AG09309 (cell line): Measurements from ENCODE around the gene PLEKHA7.

ENCODE experiments used
- DNase-seq: peaks from one replicate; pipeline ENCODE4 v3.0.0-alpha.2; 2010; ENCODE audit warnings: low read depth
- H3K4me3 ChIP-seq: 2 replicates; pipeline ENCODE4 v1.5.1; 2011; ENCODE audit warnings: mild to moderate bottlenecking, low read depth, low read length, moderate library complexity; ENCODE audit not compliant: control insufficient read depth
- TF ChIP-seq, protein P1 (sequence below): IDR thresholded peaks from 2 replicates; pipeline ENCODE4 v1.5.1; 2011; ENCODE audit warnings: mild to moderate bottlenecking, low read depth, low read length, inconsistent platforms; ENCODE audit not compliant: insufficient read depth, control insufficient read depth; ENCODE audit errors: missing control alignments

The PLEKHA7 gene

DNA sequence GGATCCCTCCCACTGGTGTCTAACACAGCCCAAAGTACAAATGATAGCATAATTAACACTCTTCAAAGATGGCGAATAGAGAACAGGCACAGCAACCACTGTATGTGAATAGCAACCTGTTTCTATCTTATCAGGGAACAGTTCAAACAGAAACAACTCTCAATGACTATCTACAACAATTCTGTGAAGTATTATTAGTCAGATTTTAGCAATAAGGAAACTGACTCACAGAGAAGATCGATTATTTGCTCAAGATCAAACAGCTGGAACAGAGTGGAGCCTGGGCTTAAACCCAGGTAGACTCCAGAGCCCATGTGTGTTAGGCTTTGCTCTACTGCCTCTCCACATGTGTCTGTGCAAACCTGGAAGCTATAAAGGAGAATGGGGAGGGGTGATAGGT is 187.1 kb downstream of the PLEKHA7 start:
- H3K4me3 ChIP-seq: no peak overlapping the region

DNA sequence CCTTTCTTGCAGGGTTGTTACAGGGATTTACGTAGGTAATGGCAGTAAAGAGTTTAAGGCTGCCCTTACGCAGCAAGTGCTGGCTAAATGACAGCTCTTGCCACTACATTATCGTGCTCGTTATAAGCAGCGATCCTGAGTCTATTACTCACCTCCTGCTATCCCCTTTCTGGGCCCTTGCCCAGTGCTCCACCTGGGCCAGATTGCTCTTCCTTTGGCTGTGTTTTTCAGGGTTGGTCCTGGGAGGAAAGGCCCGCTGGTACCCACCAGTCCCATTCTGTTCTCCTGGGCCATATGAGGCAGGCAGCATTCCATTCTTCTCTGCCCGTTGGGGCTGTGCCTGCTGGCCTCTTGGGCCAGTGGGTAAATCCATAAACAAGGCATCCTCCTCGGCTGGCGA is 188.2 kb downstream of the PLEKHA7 start:
- no peak overlapping the region for H3K4me3 ChIP-seq
- DNase-seq: no peak
- TF ChIP-seq, protein P1, sequence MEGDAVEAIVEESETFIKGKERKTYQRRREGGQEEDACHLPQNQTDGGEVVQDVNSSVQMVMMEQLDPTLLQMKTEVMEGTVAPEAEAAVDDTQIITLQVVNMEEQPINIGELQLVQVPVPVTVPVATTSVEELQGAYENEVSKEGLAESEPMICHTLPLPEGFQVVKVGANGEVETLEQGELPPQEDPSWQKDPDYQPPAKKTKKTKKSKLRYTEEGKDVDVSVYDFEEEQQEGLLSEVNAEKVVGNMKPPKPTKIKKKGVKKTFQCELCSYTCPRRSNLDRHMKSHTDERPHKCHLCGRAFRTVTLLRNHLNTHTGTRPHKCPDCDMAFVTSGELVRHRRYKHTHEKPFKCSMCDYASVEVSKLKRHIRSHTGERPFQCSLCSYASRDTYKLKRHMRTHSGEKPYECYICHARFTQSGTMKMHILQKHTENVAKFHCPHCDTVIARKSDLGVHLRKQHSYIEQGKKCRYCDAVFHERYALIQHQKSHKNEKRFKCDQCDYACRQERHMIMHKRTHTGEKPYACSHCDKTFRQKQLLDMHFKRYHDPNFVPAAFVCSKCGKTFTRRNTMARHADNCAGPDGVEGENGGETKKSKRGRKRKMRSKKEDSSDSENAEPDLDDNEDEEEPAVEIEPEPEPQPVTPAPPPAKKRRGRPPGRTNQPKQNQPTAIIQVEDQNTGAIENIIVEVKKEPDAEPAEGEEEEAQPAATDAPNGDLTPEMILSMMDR: no peak

More for the DNA sequence above, 187.1 kb downstream of the PLEKHA7 start:
- TF ChIP-seq, protein P1: no peak
- no peak for DNase-seq

DNA sequence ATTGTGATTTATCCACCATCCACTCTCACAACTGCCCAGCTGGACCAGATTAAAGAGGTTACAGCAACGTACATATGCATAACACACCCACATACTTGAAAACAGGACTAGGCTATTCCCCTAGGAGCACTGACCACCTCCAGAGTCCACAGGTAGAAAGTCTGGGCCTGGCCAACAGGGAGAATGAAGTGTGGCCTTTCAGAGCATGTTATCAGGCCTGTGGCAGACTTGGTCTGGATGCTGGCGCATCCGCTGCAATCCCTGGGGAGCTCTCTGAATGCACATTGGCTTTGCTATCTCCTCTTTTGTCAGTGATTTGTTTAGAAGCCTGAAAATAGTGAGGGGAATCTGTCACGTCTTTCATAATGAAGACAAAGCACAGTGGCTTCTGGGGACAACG is 189.1 kb downstream of the PLEKHA7 start:
- TF ChIP-seq, protein P1: no peak
- H3K4me3 ChIP-seq: no peak overlapping the region
- DNase-seq: no peak

DNA sequence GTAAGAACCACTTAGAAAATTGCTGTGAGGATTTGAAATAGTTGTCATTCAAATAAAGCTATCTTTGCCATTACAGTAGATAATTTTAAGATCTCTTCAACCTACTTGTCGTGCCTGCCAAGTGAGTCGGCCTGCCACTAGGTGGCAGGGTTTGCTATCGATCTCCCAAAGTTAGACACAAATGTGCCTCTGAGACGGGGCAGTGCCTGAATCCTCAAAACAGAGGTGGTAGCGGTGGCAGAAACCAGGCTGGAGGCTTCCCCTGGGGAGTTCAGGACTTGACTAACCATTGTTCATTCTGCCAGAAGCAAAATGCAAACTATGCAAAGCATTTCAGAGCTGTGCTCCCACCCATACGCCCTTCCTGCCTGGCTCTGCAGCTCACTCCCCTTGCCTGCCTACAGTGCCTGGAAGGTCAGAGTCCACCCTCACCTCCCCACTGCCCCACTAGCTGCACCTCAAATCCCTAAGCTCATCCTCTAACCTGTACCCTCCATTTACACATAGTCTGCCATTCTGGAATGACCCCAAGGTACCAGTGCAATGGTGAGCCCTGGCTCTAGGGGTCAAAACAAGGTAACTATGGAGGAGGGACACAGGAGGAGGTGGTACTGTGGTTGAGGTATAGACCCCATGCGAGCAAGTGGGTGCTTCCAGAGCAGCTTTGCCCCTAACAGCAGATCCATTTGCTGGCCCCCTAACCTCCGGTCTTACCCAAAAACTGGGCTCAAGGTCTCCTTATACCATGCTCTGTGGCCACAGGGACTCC is 193.7 kb downstream of the PLEKHA7 start:
- no peak overlapping the region for H3K4me3 ChIP-seq
- TF ChIP-seq, protein P1: peak; percentile 80
- peak; percentile 17 for DNase-seq

DNA sequence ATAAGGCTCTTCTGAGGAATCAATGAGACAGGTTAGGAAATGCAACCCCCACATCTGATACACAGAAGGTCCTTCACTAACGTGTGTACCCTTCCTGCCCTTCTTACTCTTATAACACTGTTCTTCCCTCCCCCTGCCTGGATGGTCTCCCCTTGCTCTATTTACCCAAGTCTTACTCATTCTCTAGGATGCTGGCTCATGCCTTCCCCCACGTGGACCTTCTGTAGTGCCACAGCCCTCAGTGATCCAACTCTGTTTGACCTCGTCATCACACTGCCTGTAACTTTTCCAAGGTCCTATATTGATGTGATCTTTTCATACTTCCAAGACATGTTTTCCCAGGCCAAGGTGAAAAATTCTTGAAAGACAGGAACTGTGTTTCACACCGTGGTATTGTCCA is 195.9 kb downstream of the PLEKHA7 start:
- TF ChIP-seq, protein P1: no peak
- no peak for DNase-seq
- H3K4me3 ChIP-seq: no peak overlapping the region

DNA sequence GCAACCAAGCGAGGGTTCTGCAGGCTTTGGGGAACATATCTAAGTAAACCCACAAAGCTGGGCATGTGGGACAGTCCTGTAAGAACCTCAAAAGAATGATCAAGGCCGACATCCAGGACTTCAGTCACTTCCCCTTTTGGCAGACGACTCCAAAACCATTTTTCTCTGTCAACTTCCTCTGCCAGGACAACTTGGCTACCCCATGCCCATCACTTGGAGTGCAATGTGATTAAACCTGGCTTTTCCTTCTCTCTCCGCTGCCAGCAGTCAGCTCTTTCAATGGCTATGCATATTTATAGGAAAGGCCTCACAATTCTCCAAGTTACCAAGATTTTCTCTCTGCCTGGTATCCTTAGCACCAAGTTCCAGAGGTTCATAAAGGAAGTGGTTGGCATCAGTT is 196.9 kb downstream of the PLEKHA7 start:
- DNase-seq: no peak
- TF ChIP-seq, protein P1: no peak
- no peak overlapping the region for H3K4me3 ChIP-seq
